Activated effector memory CD4-positive, alpha-beta T cell treated with anti-CD3 and anti-CD28 coated beads, Interleukin-2, amount 50 U/mL, for 16 hours (primary cell): ENCODE results near the gene POLR2B.
"Not testable (repeated sequence)": the region's sequence is repeated elsewhere in the genome, so short reads cannot be mapped to it uniquely, and the experiment has no call there.

Experiments
- DNase-seq: peaks from one replicate; pipeline ENCODE4 v3.0.0-alpha.2; 2020

Gene POLR2B

DNA sequence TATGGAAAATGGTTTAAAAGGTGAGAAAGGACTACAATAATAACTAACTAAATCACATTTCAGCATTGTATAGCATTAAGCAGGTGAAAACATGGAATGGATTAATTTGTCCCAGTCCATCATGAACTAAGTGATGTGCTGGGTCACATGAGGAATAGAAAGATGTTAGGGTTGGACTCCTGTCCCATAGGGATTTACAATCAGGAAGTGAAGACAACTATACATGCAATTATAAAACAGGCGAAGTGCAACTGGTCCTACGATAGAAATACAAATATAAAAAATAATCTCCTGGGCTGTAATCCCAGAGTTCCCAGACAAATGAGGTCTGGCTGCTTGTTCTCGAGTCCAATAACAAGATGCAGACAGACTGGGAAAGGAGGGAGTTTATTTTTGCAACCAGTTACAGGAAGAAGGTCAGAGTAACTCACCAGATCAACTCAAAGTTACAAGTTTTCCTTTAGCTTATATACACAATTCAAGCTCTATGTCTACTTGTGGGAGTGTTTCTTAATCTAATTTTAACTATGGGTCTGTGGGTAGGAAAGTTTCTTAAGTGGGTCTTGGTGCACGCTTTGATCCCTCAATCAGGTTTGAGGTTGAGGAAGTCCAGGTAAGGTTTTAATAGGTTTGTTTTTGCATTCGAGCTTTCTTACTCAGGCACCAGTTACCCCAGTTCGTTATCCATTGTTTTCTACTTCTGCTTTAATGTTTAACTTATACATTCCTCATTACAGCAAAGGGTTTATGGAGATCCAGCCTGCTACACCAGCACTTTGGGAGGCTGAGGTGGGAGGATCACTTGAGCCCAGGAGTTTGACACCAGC lies 81.4 kb downstream of the POLR2B start:
- no peak for DNase-seq

DNA sequence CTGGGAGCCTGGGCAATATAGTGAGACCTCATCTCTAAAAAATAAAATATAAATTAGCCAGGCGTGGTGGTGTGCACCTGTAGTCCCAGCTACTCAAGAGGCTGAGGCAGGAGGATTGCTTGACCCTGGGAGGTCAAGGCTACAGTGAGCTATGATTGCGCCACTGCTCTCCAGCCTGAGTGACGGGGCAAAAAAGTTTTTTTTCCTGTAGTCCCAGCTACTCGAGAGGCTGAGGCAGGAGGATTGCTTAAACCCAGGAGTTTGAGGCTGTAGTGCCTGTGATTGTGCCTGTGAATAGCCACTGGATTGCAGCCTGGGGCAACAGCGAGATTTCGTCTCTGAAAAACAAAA lies 82.0 kb downstream of the POLR2B start:
- not testable (repeated sequence) for DNase-seq

DNA sequence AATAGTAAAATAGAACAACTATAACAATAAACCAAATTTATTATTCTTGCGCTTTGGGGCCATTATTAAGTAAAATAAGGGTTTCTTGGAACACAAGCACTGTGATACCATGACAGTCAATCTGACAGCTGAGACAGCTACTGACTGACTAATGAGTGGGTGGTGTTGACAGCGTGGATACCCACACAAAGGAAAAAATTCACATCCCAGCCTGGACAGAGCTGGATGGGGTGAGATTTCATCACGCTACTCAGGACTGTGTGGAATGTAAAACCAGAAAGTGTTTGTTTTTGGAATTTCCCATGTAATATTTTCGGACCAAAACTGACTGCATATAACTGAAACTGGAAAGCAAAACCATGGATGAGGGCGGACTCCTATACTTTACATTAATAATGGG lies 82.7 kb downstream of the POLR2B start:
- no peak for DNase-seq

DNA sequence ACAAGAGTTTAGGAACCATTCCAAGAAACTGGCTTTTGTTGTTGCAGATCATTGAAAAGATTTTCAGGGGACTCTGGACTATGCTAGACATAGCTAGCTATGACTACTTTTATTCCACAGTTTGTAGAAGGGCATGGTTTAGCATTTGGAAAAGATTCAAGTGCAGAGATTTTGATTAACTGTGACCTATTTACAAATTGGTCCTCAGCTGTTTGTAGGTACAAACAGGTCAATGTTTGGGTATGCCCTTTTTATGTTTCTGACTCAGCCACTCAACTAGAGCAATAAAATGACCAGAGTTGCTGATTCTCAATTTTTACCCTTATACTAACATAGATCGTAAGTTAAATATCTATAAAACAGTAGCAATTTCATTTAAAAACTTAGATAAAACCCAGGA lies 84.8 kb downstream of the POLR2B start:
- no peak for DNase-seq

DNA sequence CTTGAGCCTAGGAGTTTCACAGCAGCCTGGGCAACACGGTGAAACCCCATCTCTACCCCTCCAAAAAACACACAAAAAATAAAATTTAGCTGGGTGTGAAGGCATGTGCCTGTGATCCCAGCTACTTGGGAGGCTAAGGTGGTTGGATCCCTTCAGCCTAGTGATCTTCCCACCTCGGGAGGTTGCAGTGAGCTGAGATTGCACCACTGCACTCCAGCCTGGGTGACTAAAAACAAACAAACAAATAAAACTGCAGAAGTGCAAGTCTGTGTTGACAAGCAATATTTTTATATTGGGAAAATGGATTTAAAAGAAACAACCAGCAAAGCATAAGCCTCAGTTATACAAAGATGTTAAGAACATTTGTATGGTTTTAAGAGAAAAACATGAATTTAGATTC lies 85.4 kb downstream of the POLR2B start:
- DNase-seq, result no peak

DNA sequence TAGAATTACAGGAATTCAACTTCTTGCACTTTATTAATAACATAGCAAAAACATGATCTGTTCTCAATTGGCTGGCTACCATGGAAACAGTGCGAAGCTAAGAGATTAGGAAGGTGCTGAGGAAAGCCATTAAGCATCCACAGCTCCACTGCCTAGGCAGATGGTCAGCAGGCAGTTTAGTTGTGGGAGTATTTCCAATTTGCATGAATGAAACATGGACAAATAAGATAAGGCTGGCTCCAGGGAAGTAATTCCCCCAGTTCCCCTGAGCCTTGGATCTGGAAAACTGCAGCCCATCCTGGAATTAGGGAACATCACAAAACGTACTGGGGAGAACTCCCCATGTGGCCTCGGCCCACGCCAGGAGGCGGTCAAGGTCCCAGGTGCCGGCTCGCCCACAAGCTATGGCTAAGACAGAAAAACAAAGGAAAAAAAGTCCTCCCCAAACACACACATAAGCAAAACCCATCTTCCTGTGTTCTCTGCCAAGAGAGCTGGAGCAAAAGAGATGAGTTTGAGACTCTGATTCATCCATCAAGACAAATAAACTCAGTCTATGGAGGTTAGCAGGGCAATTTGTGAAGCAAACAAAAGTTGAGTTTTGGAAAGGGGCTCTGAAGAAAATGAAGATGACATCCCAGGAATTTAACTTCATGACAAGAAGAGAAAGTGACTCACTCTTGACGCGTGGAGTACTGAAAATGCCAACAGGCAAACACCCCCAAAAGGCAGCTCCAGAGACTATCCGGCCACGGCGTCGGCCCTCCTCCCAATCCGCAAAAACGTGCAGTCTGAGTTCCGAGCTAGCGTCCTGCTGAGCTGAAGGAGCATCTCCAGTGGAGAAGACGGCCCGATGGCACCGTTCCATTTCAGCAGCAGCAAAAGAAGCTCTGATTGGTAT lies 86.4 kb downstream of the POLR2B start:
- no peak for DNase-seq

DNA sequence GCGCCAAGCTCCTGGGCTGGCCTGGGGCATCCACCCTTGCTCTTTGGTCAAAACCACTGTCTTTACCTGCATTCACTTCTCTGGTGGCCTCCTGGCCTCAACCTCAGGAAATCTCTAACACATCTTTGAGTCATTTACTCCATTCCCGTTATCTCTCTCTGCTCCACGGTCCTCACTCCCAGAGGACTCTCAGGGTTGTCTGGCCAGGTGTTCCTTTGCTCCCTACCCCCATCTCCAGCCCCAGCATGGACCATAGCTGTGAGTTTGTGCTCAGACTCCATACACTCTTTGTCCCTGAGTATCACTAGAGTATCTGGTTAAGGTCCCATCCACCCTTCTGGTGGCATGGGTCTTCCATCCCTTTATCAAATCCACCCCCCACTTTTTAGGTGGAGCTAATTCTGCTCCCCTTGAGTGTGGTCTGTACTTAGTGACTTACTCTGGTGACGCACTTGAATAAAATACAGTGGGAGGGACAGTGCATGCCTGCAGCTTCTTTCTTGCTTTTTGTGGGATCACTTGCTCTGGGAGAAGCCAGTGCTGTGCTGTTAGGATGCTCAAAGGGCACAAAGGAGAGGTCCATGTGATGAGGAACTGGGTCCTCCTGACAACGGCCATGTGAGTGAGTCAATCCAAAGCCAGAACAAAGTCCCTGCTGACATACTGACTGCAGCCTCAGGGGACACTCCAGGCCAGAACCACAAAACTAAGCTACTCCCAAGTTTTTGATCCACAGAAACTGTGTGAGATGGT lies 87.2 kb downstream of the POLR2B start:
- no peak for DNase-seq

DNA sequence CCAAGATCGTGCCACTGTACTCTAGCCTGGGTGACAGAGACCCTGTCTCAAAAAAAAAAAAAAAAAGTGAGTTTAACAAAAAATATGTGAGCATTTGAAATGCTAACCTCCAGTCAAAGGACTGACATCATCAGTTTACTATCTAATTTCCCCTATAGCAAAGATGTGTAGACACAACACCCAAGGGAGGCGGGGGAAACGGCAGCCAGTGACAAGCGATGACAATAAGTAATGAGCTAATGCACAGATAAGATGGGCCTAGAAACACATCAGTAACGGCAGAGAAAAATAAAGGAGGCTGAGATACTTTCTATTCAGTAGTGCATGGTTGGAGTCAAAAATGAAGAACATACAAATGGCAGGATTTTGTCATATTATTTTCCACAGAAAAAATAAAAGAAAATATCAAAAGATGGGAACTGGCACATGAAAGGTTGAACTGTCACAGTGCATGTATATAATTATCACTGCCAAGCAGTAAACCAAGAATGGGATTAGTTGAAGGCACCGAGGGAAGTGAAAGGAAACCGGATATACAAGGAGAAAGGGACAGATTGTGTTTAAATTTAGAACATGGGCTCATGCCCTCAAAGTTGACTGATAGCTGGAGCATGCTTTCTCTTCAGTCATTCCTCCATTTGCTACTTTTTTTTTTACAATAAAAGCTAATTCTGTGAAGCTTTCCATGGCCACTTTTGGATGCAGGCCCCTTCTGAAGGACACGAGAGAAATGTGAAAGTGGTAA lies 89.7 kb downstream of the POLR2B start:
- DNase-seq, result no peak

DNA sequence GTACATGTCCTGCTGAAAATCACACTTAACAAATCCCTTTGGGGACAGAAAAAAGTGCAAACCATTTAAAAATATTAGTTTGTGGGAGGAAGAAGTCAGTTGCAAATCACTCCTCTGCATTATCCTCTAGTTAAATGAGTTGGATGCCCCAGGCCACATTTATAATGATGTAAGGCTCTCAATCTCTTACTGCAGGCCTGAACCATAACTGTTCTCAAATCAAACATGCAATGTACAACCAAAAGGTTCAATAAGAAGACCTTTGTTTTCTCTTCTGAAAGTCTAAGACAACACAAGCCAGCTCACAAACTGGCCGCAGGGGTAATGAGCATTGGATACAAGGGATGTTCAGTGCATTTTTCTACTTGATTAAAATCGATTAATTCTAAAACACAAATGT lies 91.8 kb downstream of the POLR2B start:
- no peak for DNase-seq

DNA sequence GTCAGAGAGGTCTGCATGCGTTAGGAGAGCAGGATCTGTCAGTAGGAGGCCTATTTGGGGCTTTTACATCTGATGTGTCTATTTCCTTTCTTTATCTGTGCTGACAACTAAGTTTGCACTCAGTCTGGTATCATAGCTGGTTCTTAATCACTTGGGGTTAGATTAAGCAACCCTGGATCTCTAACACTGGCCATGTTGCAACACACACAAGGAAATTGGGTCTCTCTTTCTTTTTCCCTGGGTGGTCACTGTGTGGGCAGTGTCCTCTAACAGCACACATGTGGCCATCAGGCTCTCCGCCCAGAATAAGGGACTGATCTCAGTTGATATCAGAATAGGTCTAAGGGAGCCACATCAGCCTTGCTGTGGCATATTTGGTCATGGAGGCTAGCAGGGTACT lies 92.6 kb downstream of the POLR2B start:
- no peak for DNase-seq

DNA sequence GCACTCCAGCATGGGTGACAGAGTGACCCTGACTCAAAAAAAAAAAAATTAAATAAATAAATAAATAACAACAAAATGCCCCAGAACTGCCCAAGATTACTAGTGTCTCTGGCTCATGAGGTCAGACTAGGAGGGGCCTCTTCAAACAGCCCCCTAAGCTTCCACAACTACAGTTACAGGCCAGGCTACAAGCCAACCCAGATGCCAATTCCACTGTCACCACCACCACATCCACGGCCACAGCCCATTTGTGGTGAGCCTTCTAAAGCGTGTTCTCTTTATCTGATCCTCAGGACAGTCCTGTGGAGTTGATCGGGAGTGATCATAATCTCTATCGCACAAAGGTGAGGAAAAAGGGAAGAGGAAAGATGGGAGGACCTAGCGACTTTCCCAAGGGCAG lies 94.9 kb downstream of the POLR2B start:
- DNase-seq, result no peak

DNA sequence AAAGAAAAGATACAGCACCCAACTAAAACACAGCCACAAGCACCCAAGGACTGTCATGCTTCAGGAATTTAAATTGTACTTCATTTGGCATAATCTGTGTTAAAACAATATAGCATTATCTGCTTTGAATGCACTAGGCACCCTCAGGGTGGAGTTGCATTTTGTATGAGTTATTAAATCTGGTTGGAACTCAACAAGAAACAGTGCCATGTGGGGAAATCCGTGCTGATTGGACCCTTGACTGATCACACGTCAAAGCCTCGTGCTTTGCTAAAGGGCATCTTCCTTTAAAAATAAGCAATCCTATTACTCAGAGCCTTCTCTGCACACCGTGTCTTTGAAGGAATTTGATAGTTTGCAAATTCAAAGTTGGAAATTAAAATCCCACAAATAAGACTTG lies 96.0 kb downstream of the POLR2B start:
- DNase-seq, result no peak

DNA sequence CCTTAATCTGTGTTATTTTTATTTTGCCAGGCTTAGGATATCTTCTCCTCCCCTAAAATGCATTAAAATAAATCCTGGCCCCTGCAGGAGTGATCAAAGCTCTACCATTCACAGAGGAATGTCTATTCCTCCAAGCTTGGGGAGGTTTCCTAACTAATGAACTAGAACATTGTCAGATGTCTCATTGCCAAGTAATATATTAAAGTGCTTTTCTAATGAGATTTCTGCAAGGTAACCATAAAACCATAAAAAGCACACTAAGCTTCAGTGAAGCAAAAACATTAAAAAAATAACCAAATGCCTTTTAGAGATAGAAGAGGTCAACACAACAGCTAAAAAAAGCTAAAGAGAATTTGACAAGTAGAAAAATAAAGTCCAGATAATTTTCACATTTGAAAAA lies 96.7 kb downstream of the POLR2B start:
- DNase-seq, result no peak

DNA sequence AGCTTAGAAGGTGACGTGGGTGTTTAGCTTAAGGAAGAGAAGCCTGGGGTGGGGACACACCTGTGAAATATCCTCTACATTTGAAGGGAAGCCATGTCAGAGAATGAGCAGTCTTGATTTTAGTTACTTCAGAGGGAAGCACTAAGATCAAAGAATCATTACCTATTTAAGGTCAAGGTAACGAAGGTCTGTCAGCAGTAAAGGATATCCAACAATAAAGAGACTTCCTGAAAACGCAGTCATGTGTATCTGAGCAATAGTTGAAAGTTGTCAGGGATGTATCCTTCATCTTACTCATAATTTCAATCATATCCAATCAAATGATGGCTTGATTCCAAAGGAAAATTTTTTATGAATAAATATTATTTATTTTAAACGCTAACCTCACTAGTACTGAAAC lies 98.0 kb downstream of the POLR2B start:
- DNase-seq, result no peak

DNA sequence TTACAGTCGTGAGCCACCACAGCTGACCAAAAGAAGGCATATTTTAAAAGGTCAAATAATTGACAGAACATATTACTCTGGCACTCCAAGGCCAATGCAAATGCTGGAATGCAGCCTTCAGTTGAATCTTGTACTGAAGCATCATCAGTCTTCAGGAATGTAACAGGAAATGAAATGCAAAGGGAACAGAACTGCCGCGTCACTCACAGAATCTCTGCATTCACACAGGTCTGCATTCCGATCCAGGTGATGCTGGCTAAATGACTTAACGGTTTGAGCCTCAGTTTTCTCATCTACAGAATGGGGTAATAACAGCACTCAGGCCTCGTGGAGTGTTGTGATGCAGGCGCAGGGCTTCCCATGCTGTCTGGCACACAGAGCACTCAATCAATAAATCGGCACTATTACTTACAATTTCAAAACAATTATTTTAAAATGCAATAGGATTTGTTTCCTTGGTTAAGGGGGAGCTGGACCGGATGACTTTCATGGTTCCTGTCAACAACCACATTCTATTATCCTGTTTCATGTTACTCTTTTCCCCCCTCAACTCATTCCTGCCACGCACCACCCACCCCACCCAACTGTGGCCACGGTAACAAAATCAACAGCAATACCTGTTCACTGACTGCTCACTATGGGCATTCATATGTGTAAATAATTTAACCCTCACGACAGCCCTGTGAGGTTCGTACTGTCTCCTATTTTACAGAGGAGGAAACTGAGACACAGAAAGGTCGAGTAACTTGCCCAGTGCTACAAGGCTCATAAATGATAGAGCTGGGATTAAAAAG lies 99.1 kb downstream of the POLR2B start:
- no peak for DNase-seq

DNA sequence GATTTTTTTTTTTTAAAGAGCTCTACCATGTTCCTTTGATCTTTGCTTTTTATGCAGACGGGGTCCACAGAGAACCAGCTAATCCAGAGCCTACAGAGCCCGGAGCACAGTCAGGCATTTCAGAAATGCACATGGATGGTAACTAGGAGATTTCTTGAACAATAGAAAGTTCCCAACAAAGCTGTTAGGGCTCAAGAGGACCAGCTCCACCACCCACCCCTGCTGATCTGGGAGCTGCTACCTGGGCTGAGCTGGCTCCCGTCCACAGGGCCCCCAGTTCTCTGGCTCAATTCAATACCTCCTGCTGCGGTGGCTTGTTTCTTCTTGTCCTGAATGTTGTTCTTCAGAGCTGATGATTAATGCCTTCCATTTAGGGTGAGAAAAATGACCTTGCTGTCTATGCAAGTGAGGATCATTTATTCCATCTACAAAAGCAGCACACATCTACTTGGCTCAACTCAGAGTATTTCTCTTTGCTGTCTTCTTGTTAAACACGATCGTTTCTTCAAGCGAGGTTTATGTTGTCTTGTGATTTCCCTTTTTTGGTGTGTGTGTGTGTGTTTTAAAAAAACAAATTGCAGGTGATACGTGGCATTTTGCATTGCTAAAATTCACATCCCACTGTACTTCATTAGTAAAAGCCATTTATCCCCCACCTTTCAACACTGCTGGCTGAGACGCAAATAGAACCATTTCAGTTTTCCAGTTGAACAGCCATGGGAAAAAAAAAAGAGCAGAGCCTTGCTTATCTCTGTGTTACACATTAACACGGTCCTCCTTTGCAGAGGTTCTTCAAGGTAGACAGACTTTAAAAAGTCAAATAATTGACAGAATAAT lies 100.2 kb downstream of the POLR2B start:
- DNase-seq, result no peak
